OCI-LY3 (cell line): ENCODE data around the gene ZC3H7A.

ENCODE experiments used
- CTCF ChIP-seq: fragments of 200-600, 300-600 bp; sonication (generic); IDR thresholded peaks from 2 replicates; pipeline ENCODE4 v1.5.1; 2014; ENCODE audit warnings: antibody characterized with exemption, low read length, low read depth
- EZH2phosphoT487 ChIP-seq: fragments of 200-600 bp; shearing (Covaris generic); IDR thresholded peaks from 2 replicates; pipeline ENCODE4 v1.6.1; 2018; ENCODE audit warnings: antibody characterized with exemption, mixed run types, low read depth

- TF ChIP-seq CTCF (no peak), EZH2phosphoT487 (no peak)
Measured at GRCh38 chr16:11799017-11799381, 1.9 kb upstream of the ZC3H7A start.
